CD4-positive, CD25-positive, alpha-beta regulatory T cell (primary cell): ENCODE measurements around the gene SGK2. TPM values are rescaled to one million over a fixed set of nuclear protein-coding genes. Genes with fewer than 3 reads are reported as not detected.
A peak's percentile ranks its signal among the peaks of the same experiment; 100 is the strongest.

Source experiments
- ATAC-seq, 2 donors: fragments of 150-1000 bp; cut with Tn5 transposase; one replicate each; pipeline ENCODE4 v1.10.0; 2021; ENCODE audit warnings: low read depth in 2 of 2, moderate number of reproducible peaks in 2 of 2, moderate library complexity in 1 of 2
- DNase-seq, 3 donors: peaks; one replicate each; pipeline versions ENCODE4 v3.0.0 to v3.0.0-alpha.2; 2012 to 2022; ENCODE audit warnings: mixed read lengths in 1 of 3
- H3K27ac ChIP-seq: one replicate; pipeline ENCODE4 v1.7.0; 2013; ENCODE audit warnings: mild to moderate bottlenecking, low read length; ENCODE audit not compliant: insufficient read depth, poor library complexity, severe bottlenecking
- H3K27me3 ChIP-seq: one replicate; pipeline ENCODE4 v1.7.0; 2013; ENCODE audit warnings: low read length; ENCODE audit not compliant: control insufficient read depth, insufficient read depth
- H3K36me3 ChIP-seq: one replicate; pipeline ENCODE4 v1.7.0; 2013; ENCODE audit warnings: mild to moderate bottlenecking, low read length, moderate library complexity; ENCODE audit not compliant: control insufficient read depth, insufficient read depth
- H3K4me1 ChIP-seq: 2 replicates; pipeline ENCODE4 v1.7.0; 2013; ENCODE audit warnings: mild to moderate bottlenecking, low read length; ENCODE audit not compliant: insufficient read depth, control insufficient read depth, poor library complexity, severe bottlenecking
- H3K4me3 ChIP-seq: one replicate; pipeline ENCODE4 v1.7.0; 2013; ENCODE audit warnings: low read depth, mild to moderate bottlenecking, low read length, moderate library complexity
- H3K9me3 ChIP-seq, 2 experiments: 1 replicate in 1 of 2; 2 replicates in 1 of 2; pipeline ENCODE4 v1.7.0; 2013; ENCODE audit warnings: low read length in 2 of 2, mild to moderate bottlenecking in 1 of 2, moderate library complexity in 1 of 2; ENCODE audit not compliant: control insufficient read depth in 2 of 2
- H3K27ac Mint-ChIP-seq, 3 donors: one replicate each; pipeline ENCODE4 v1.8.0; 2020 to 2022; ENCODE audit warnings: mild to moderate bottlenecking in 3 of 3, mixed read lengths in 3 of 3, moderate library complexity in 2 of 3
- H3K27me3 Mint-ChIP-seq: one replicate; pipeline ENCODE4 v1.8.0; 2022; ENCODE audit warnings: mild to moderate bottlenecking, mixed read lengths
- H3K36me3 Mint-ChIP-seq: one replicate; pipeline ENCODE4 v1.8.0; 2020; ENCODE audit warnings: mixed read lengths
- H3K4me1 Mint-ChIP-seq, 4 donors: one replicate each; pipeline ENCODE4 v1.8.0; 2020 to 2022; ENCODE audit warnings: mixed read lengths in 4 of 4, mild to moderate bottlenecking in 1 of 4
- H3K4me3 Mint-ChIP-seq, 4 donors: one replicate each; pipeline ENCODE4 v1.8.0; 2020 to 2022; ENCODE audit warnings: mild to moderate bottlenecking in 4 of 4, mixed read lengths in 4 of 4, moderate library complexity in 3 of 4
- H3K9me3 Mint-ChIP-seq, 7 donors: one replicate each; pipeline ENCODE4 v1.8.0; 2020 to 2022; ENCODE audit warnings: mixed read lengths in 7 of 7, mild to moderate bottlenecking in 3 of 7, moderate library complexity in 2 of 7
- polyA plus RNA-seq, 4 donors: library from polyadenylated mRNA; unstranded; fragments of 300-500 nt; fragmentation: Illumina TruSeq; gene quantifications; one replicate each; pipeline ENCODE4 v1.2.3, GENCODE V29; 2021
- total RNA-seq: library from RNA; stranded (reverse); gene quantifications from one replicate; pipeline ENCODE4 v1.2.3, GENCODE V29; 2022

SGK2 gene
- total and polyA plus RNA-seq, 5 donors from 2014 or later = 1.7 TPM; not detected in 4

- ATAC-seq = no peak
These were observed 9.9 kb downstream of the SGK2 start for GRCh38 chr20:43568706-43569105.

GRCh38 chr20:43569282-43569681 is 10.5 kb downstream of the SGK2 start:
- ATAC-seq (no peak), DNase-seq (no peak)
- Mint-ChIP-seq H3K4me3 (no peak overlapping the region), H3K27me3 (no peaks in the 10 kb centered on the region), H3K27ac (no peak overlapping the region), H3K36me3 (no peaks in the 10 kb centered on the region), H3K9me3 (no peaks in the 10 kb centered on the region), H3K4me1 (no peaks in the 10 kb centered on the region)
- no peaks in the 10 kb centered on the region for H3K27me3 ChIP-seq
- no peak overlapping the region for H3K4me3 ChIP-seq
- no peaks in the 10 kb centered on the region for H3K9me3 ChIP-seq
- no peak overlapping the region for H3K27ac ChIP-seq
- no peaks in the 10 kb centered on the region for H3K36me3 ChIP-seq
- no peaks in the 10 kb centered on the region for H3K4me1 ChIP-seq

More at GRCh38 chr20:43568706-43569105, 9.9 kb downstream of the SGK2 start:
- no peaks in the 10 kb centered on the region for H3K27me3 ChIP-seq
- H3K27ac Mint-ChIP-seq = peak overlapping the region in 1 of 3 donors; percentile 37
- DNase-seq = no peak
- no peak overlapping the region for H3K4me3 Mint-ChIP-seq
- no peak overlapping the region for H3K4me3 ChIP-seq
- H3K36me3 Mint-ChIP-seq = no peaks in the 10 kb centered on the region
- H3K9me3 ChIP-seq = no peaks in the 10 kb centered on the region
- H3K9me3 Mint-ChIP-seq = no peaks in the 10 kb centered on the region
- no peaks in the 10 kb centered on the region for H3K4me1 ChIP-seq
- H3K4me1 Mint-ChIP-seq = no peaks in the 10 kb centered on the region
- H3K27ac ChIP-seq = no peak overlapping the region
- no peaks in the 10 kb centered on the region for H3K36me3 ChIP-seq
- H3K27me3 Mint-ChIP-seq = no peaks in the 10 kb centered on the region

GRCh38 chr20:43570496-43570895 is 11.7 kb downstream of the SGK2 start:
- Mint-ChIP-seq H3K36me3 (no peaks in the 10 kb centered on the region), H3K4me3 (no peak overlapping the region), H3K4me1 (no peaks in the 10 kb centered on the region), H3K9me3 (no peaks in the 10 kb centered on the region), H3K27ac (no peak overlapping the region), H3K27me3 (no peaks in the 10 kb centered on the region)
- Histone ChIP-seq H3K36me3 (no peaks in the 10 kb centered on the region), H3K4me3 (no peak overlapping the region), H3K9me3 (no peaks in the 10 kb centered on the region), H3K4me1 (no peaks in the 10 kb centered on the region), H3K27ac (no peak overlapping the region), H3K27me3 (no peaks in the 10 kb centered on the region)
- DNase-seq (no peak), ATAC-seq (no peak)

- DNase-seq (no peak), ATAC-seq (no peak)
- Mint-ChIP-seq H3K4me1 (no peaks in the 10 kb centered on the region), H3K4me3 (no peak overlapping the region), H3K9me3 (peaks cover 0 to 1% (median 0%) of the 10 kb centered on the region in 7 donors), H3K27ac (no peak overlapping the region), H3K27me3 (no peaks in the 10 kb centered on the region), H3K36me3 (no peaks in the 10 kb centered on the region)
- no peak overlapping the region for H3K4me3 ChIP-seq
- no peaks in the 10 kb centered on the region for H3K36me3 ChIP-seq
- no peaks in the 10 kb centered on the region for H3K27me3 ChIP-seq
- no peaks in the 10 kb centered on the region for H3K9me3 ChIP-seq
- no peak overlapping the region for H3K27ac ChIP-seq
- H3K4me1 ChIP-seq = no peaks in the 10 kb centered on the region
These were observed 12.5 kb downstream of the SGK2 start for GRCh38 chr20:43571310-43571709.

- no peak overlapping the region for H3K27ac Mint-ChIP-seq
- Histone ChIP-seq H3K27me3 (no peaks in the 10 kb centered on the region), H3K9me3 (no peaks in the 10 kb centered on the region), H3K4me3 (no peak overlapping the region), H3K27ac (no peak overlapping the region), H3K4me1 (no peaks in the 10 kb centered on the region), H3K36me3 (no peaks in the 10 kb centered on the region)
- H3K4me1 Mint-ChIP-seq = no peaks in the 10 kb centered on the region
- H3K36me3 Mint-ChIP-seq = no peaks in the 10 kb centered on the region
- ATAC-seq = no peak
- peaks cover 0 to 1% (median 0%) of the 10 kb centered on the region in 7 donors for H3K9me3 Mint-ChIP-seq
- H3K27me3 Mint-ChIP-seq = peaks cover under 1% of the 10 kb centered on the region
- DNase-seq = no peak
- no peak overlapping the region for H3K4me3 Mint-ChIP-seq
These were observed 12.9 kb downstream of the SGK2 start for GRCh38 chr20:43571771-43572170.

DNA sequence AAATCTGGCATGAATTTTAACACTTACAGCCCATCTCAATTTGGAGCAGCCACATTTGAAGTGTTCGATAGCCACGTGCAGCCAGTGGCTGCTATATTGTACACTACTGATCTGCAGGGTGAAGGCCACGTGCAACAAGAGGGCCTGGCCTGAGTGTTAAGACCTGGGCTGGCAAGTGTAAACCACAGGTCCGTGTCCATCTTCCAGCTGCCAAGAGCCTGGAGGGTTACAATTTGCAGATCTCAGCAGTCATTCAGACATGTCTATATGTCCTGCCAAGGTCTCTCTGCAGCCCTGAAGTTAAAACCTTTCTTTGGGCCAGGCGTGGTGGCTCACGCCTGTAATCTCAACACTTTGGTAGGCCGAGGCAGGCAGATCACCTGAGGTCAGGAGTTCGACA is 14.1 kb downstream of the SGK2 start:
- no peaks in the 10 kb centered on the region for H3K4me1 Mint-ChIP-seq
- peaks cover 4% of the 10 kb centered on the region for H3K27me3 Mint-ChIP-seq
- no peak for DNase-seq
- H3K4me3 Mint-ChIP-seq = no peak overlapping the region
- Histone ChIP-seq H3K27me3 (no peaks in the 10 kb centered on the region), H3K4me1 (no peaks in the 10 kb centered on the region), H3K9me3 (no peaks in the 10 kb centered on the region), H3K27ac (no peak overlapping the region), H3K36me3 (no peaks in the 10 kb centered on the region), H3K4me3 (no peak overlapping the region)
- no peak overlapping the region for H3K27ac Mint-ChIP-seq
- H3K36me3 Mint-ChIP-seq = no peaks in the 10 kb centered on the region
- peaks cover 0 to 1% (median 0%) of the 10 kb centered on the region in 7 donors for H3K9me3 Mint-ChIP-seq
- ATAC-seq = no peak

DNA sequence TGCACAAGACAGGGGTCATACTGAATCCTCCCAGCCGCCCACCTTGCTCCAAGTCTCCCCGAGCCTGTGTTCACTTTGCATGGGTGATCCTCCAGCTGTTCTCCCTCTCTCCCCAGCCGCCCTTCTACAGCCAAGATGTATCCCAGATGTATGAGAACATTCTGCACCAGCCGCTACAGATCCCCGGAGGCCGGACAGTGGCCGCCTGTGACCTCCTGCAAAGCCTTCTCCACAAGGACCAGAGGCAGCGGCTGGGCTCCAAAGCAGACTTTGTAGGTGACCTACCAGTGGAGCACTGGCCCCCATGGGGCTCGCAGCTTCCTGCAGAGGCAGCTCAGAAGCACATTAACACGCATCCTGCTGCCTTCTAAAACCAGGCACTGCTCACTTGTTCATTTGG is 17.3 kb downstream of the SGK2 start:
- no peaks in the 10 kb centered on the region for H3K36me3 ChIP-seq
- H3K27ac Mint-ChIP-seq = no peak overlapping the region

DNA sequence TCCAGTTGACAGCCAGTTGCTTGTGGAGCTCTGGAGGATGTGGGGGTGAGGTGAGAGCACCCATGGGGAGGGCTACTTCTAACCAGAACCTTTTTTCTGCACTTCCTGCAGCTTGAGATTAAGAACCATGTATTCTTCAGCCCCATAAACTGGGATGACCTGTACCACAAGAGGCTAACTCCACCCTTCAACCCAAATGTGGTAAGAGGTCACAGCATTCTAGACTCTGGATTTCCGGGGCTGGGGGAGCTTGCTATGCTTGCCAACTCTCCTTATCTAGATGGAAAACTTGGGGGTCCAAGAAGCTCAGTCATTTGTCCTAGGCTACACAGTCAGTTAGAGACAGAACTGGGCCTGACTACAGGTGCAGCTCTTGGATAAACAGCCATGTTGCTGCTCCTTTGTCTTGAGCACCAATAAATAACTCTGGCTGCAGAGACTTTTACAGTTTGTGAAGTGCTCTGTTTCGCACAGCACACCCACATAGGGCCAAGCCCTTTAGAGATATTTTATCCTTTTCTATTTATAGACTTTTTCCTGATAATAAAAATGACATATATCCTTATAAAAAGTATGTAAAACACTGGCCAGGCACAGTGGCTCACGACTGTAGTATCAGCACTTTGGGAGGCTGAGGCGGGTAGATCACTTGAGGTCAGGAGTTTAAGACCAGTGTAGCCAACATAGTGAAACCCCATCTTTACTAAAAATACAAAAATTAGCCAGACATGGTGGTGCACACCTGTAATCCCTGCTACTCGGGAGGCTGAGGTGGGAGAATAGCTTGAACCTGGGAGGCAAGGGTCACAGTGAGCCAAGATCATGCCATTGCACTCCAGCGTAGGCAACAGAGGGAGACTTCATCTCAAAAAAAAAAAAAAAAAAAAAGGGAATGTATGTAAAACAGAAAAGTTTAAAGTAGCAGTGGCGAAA is 21.3 kb downstream of the SGK2 start:
- Histone ChIP-seq H3K4me1 (no peaks in the 10 kb centered on the region), H3K27me3 (no peaks in the 10 kb centered on the region), H3K27ac (no peak overlapping the region), H3K36me3 (no peaks in the 10 kb centered on the region), H3K4me3 (no peak overlapping the region), H3K9me3 (no peaks in the 10 kb centered on the region)
- Mint-ChIP-seq H3K4me3 (no peak overlapping the region), H3K27me3 (peaks cover 16% of the 10 kb centered on the region), H3K9me3 (peaks cover 0 to 2% (median 0%) of the 10 kb centered on the region in 7 donors), H3K36me3 (no peaks in the 10 kb centered on the region), H3K27ac (peak overlapping the region in 1 of 3 donors; percentile 43), H3K4me1 (no peaks in the 10 kb centered on the region)
- ATAC-seq (no peak), DNase-seq (no peak)

More for the DNA sequence above, 17.3 kb downstream of the SGK2 start:
- H3K4me1 ChIP-seq = no peaks in the 10 kb centered on the region
- DNase-seq = no peak
- H3K36me3 Mint-ChIP-seq = no peaks in the 10 kb centered on the region
- ATAC-seq = no peak
- no peak overlapping the region for H3K27ac ChIP-seq
- peaks cover 0 to 1% (median 0%) of the 10 kb centered on the region in 7 donors for H3K9me3 Mint-ChIP-seq
- H3K4me3 ChIP-seq = no peak overlapping the region
- peaks cover 4% of the 10 kb centered on the region for H3K27me3 Mint-ChIP-seq
- H3K4me1 Mint-ChIP-seq = no peaks in the 10 kb centered on the region
- no peak overlapping the region for H3K4me3 Mint-ChIP-seq
- no peaks in the 10 kb centered on the region for H3K9me3 ChIP-seq
- H3K27me3 ChIP-seq = no peaks in the 10 kb centered on the region
